ENCODE measurements around the gene INTS13.

INTS13 gene

GRCh38 chr12:26884765-26885576 lies 52.8 kb downstream of the INTS13 start:
- Histone ChIP-seq H3K36me3 (replicated peaks; ENCODE audit: low read depth, low read length) (no peaks in the 10 kb centered on the region), H3K27me3 (ENCODE audit: low read depth, low read length) (no peaks in the 10 kb centered on the region), H3K4me2 (ENCODE audit: low read length) (peak overlapping the region; percentile 100), H3K9me3 (ENCODE audit: insufficient read depth, low read length) (no peaks in the 10 kb centered on the region), H3K4me1 (ENCODE audit: low read length) (peaks cover 8% of the 10 kb centered on the region), H4K20me1 (ENCODE audit: insufficient read depth, low read length) (no peaks in the 10 kb centered on the region), H3K79me2 (ENCODE audit: low read length) (no peaks in the 10 kb centered on the region), H3K27ac (ENCODE audit: low read length) (no peak overlapping the region), H3K4me3 (ENCODE audit: low read length) (peak overlapping the region; percentile 78), H3K9ac (ENCODE audit: low read length) (peak overlapping the region; percentile 42), H2AFZ (ENCODE audit: low read depth, low read length) (peak overlapping the region; percentile 76)
- TF ChIP-seq EZH2phosphoT487 (IDR thresholded peaks at IDR 0.05; ENCODE audit: low read depth) (no peak), CTCF (IDR thresholded peaks at IDR 0.05; ENCODE audit: low read depth, low read length) (peak; percentile 94)

- no peak overlapping the region for H3K27ac ChIP-seq (ENCODE audit: low read length)
- no peaks in the 10 kb centered on the region for H3K36me3 ChIP-seq (replicated peaks; ENCODE audit: low read depth, low read length)
- H2AFZ ChIP-seq (ENCODE audit: low read depth, low read length): no peak overlapping the region
- H3K27me3 ChIP-seq (ENCODE audit: low read depth, low read length): no peaks in the 10 kb centered on the region
- no peaks in the 10 kb centered on the region for H3K9me3 ChIP-seq (ENCODE audit: insufficient read depth, low read length)
- no peaks in the 10 kb centered on the region for H3K79me2 ChIP-seq (ENCODE audit: low read length)
- no peak overlapping the region for H3K4me3 ChIP-seq (ENCODE audit: low read length)
- H3K9ac ChIP-seq (ENCODE audit: low read length): no peak overlapping the region
- H3K4me1 ChIP-seq (ENCODE audit: low read length): peaks cover 17% of the 10 kb centered on the region
- no peak overlapping the region for H3K4me2 ChIP-seq (ENCODE audit: low read length)
- no peaks in the 10 kb centered on the region for H4K20me1 ChIP-seq (ENCODE audit: insufficient read depth, low read length)
- TF ChIP-seq CTCF (IDR thresholded peaks at IDR 0.05; ENCODE audit: low read depth, low read length): no peak
- TF ChIP-seq EZH2phosphoT487 (IDR thresholded peaks at IDR 0.05; ENCODE audit: low read depth): no peak
Observed at GRCh38 chr12:26880625-26881024, 57.2 kb downstream of the INTS13 start.

- Histone ChIP-seq H3K79me2 (ENCODE audit: low read length) (no peaks in the 10 kb centered on the region), H2AFZ (ENCODE audit: low read depth, low read length) (no peak overlapping the region), H3K27ac (ENCODE audit: low read length) (no peak overlapping the region), H3K4me1 (ENCODE audit: low read length) (peaks cover 15% of the 10 kb centered on the region; the same call in 1 of the 2 replicates), H3K4me2 (ENCODE audit: low read length) (no peak overlapping the region), H3K9me3 (ENCODE audit: insufficient read depth, low read length) (no peaks in the 10 kb centered on the region), H3K36me3 (replicated peaks; ENCODE audit: low read depth, low read length) (no peaks in the 10 kb centered on the region), H3K9ac (ENCODE audit: low read length) (no peak overlapping the region), H3K27me3 (ENCODE audit: low read depth, low read length) (no peaks in the 10 kb centered on the region), H4K20me1 (ENCODE audit: insufficient read depth, low read length) (no peaks in the 10 kb centered on the region), H3K4me3 (ENCODE audit: low read length) (no peak overlapping the region)
- no peak for TF ChIP-seq CTCF (IDR thresholded peaks at IDR 0.05; ENCODE audit: low read depth, low read length)
- no peak for TF ChIP-seq EZH2phosphoT487 (IDR thresholded peaks at IDR 0.05; ENCODE audit: low read depth)
Observed at GRCh38 chr12:26878661-26879119, 59.1 kb downstream of the INTS13 start.

GRCh38 chr12:26874501-26875296 lies 63.1 kb downstream of the INTS13 start:
- no peak overlapping the region for H3K9ac ChIP-seq (ENCODE audit: low read length)
- H3K36me3 ChIP-seq (replicated peaks; ENCODE audit: low read depth, low read length): no peaks in the 10 kb centered on the region
- no peak overlapping the region for H3K4me2 ChIP-seq (ENCODE audit: low read length)
- H3K79me2 ChIP-seq (ENCODE audit: low read length): no peaks in the 10 kb centered on the region
- H4K20me1 ChIP-seq (ENCODE audit: insufficient read depth, low read length): no peaks in the 10 kb centered on the region
- H3K27me3 ChIP-seq (ENCODE audit: low read depth, low read length): peaks cover 8% of the 10 kb centered on the region; the same call in 1 of the 2 replicates
- H3K4me3 ChIP-seq (ENCODE audit: low read length): no peak overlapping the region
- H3K4me1 ChIP-seq (ENCODE audit: low read length): peaks cover 40% of the 10 kb centered on the region
- H2AFZ ChIP-seq (ENCODE audit: low read depth, low read length): no peak overlapping the region
- H3K27ac ChIP-seq (ENCODE audit: low read length): no peak overlapping the region
- H3K9me3 ChIP-seq (ENCODE audit: insufficient read depth, low read length): no peaks in the 10 kb centered on the region
- TF ChIP-seq EZH2phosphoT487 (IDR thresholded peaks at IDR 0.05; ENCODE audit: low read depth) (no peak), CTCF (IDR thresholded peaks at IDR 0.05; ENCODE audit: low read depth, low read length) (no peak)

Measured in OCI-LY3 (cell line).